GM12878 (cell line): Measurements from ENCODE around the gene FEN1. TPM values are rescaled to one million over a fixed set of nuclear protein-coding genes. Genes with fewer than 3 reads are reported as not detected.

Source experiments
- ATAC-seq: fragments of 200-7000 bp; cut with Tn5 transposase; 3 replicates; pipeline ENCODE4 v1.9.1; 2020; ENCODE audit warnings: mild to moderate bottlenecking, moderate library complexity
- BruUV-seq: library from RNA; stranded (reverse); fragments of 400-500 nt; replicated peaks from 2 replicates; lab custom pipeline; 2021; lab: Mats Ljungman, UMichigan
- CTCF ChIA-PET: fragments of 300-600 bp; sonication (Branson Sonifier 250); formaldehyde crosslinking; extraction: SDS; loops from one replicate; lab custom pipeline; 2021; ENCODE audit warnings: inconsistent platforms; lab: Yijun Ruan, JAX
- POLR2A ChIA-PET: fragments of 350-600 bp; formaldehyde crosslinking; extraction: SDS; loops from one replicate; lab custom pipeline; 2021; ENCODE audit warnings: inconsistent platforms; lab: Charles Lee
- RAD21 ChIA-PET: fragments of 300-600 bp; sonication (Branson Sonifier 250); formaldehyde crosslinking; loops from one replicate; lab custom pipeline; 2023; ENCODE audit warnings: antibody characterized with exemption; ENCODE audit not compliant: unreplicated experiment; lab: Charles Lee
- SMC1A ChIA-PET: fragments of 300-600 bp; sonication (Branson Sonifier 250); formaldehyde crosslinking; loops from one replicate; lab custom pipeline; 2023; ENCODE audit not compliant: unreplicated experiment, uncharacterized antibody; lab: Charles Lee
- DNase-seq: peaks from one replicate; pipeline ENCODE4 v3.0.0-alpha.2; 2011; ENCODE audit warnings: low read depth, low spot score
- FAIRE-seq: peaks from 3 replicates; lab custom pipeline; 2011; peaks lifted over from hg19 to GRCh38; lab: Jason Lieb, UNC
- H2AFZ ChIP-seq: 2 replicates; pipeline ENCODE4 v1.6.0; 2011; ENCODE audit warnings: low read depth, low read length, control low read depth; ENCODE audit not compliant: control insufficient read depth
- H3K27ac ChIP-seq: 2 replicates; pipeline ENCODE4 v1.5.1; 2011; ENCODE audit warnings: control low read depth; ENCODE audit not compliant: control insufficient read depth, insufficient read depth
- H3K27me3 ChIP-seq, 2 experiments: replicated peaks in 1 of 2; 2 replicates each; pipeline versions ENCODE4 v1.6.0 to v1.6.1; 2011; ENCODE audit warnings: low read length in 1 of 2; ENCODE audit not compliant: control insufficient read depth in 2 of 2, insufficient read depth in 2 of 2
- H3K36me3 ChIP-seq, 2 experiments: 2 replicates each; pipeline ENCODE4 v1.5.1; 2011; ENCODE audit warnings: low read length in 1 of 2; ENCODE audit not compliant: control insufficient read depth in 2 of 2, insufficient read depth in 2 of 2
- H3K4me1 ChIP-seq: 2 replicates; pipeline ENCODE4 v1.6.1; 2011; ENCODE audit warnings: mild to moderate bottlenecking, low read length, moderate library complexity, mixed read lengths; ENCODE audit not compliant: control insufficient read depth, insufficient read depth
- H3K4me2 ChIP-seq: 2 replicates; pipeline ENCODE4 v1.6.0; 2011; ENCODE audit warnings: control low read depth; ENCODE audit not compliant: control insufficient read depth, insufficient read depth
- H3K4me3 ChIP-seq: fragments of 200-600 bp; sonication (generic); 2 replicates; pipeline ENCODE4 v1.5.1; 2016
- H3K79me2 ChIP-seq: 2 replicates; pipeline ENCODE4 v1.6.0; 2011; ENCODE audit warnings: low read length; ENCODE audit not compliant: control insufficient read depth, insufficient read depth
- H3K9ac ChIP-seq: 2 replicates; pipeline ENCODE4 v1.8.0; 2011; ENCODE audit warnings: low read length, control low read depth, mixed read lengths; ENCODE audit not compliant: control insufficient read depth, insufficient read depth
- H3K9me3 ChIP-seq: replicated peaks from 3 replicates; pipeline ENCODE4 v1.5.1; 2011; ENCODE audit warnings: mild to moderate bottlenecking, low read length; ENCODE audit not compliant: control insufficient read depth, insufficient read depth
- H4K20me1 ChIP-seq: 2 replicates; pipeline ENCODE4 v1.6.0; 2011; ENCODE audit not compliant: control insufficient read depth, insufficient read depth
- FOXK2 ChIP-seq: fragments of 450-650 bp; IDR thresholded peaks from 2 replicates; pipeline ENCODE4 v1.6.1; 2017; ENCODE audit warnings: mild to moderate bottlenecking, moderate library complexity
- JUND ChIP-seq: IDR thresholded peaks from 2 replicates; pipeline ENCODE4 v1.6.1; 2012; ENCODE audit warnings: low read depth, mild to moderate bottlenecking, low read length, improper control_type of control experiment, moderate library complexity
- KDM1A ChIP-seq: fragments of 200-600 bp; sonication (generic); IDR thresholded peaks from 2 replicates; pipeline ENCODE4 v1.6.1; 2016; ENCODE audit warnings: borderline replicate concordance
- NBN ChIP-seq: fragments of 450-650 bp; IDR thresholded peaks from 2 replicates; pipeline ENCODE4 v1.6.1; 2016
- NR2F1 ChIP-seq: fragments of 450-650 bp; conservative IDR thresholded peaks from 2 replicates; pipeline ENCODE4 v1.6.1; 2017; ENCODE audit warnings: mild to moderate bottlenecking
- RBBP5 ChIP-seq: fragments of 200-600 bp; sonication (generic); conservative IDR thresholded peaks from 2 replicates; pipeline ENCODE4 v1.6.1; 2016
- SUZ12 ChIP-seq: fragments of 200-600 bp; sonication (generic); IDR thresholded peaks from one replicate; pipeline ENCODE4 v1.6.1; 2018; ENCODE audit warnings: antibody characterized with exemption, mild to moderate bottlenecking; ENCODE audit not compliant: unreplicated experiment
- TCF12 ChIP-seq: IDR thresholded peaks from 2 replicates; pipeline ENCODE4 v1.6.1; 2011; ENCODE audit warnings: low read depth, mild to moderate bottlenecking, low read length
- WGBS: methylation state at CpG from one replicate; pipeline ENCODE4 v1.1.6; 2016; ENCODE audit warnings: low lambda C conversion rate; ENCODE audit not compliant: insufficient replicate concordance, insufficient coverage; ENCODE audit errors: missing lambda C conversion rate; 5-methylcytosine and 5-hydroxymethylcytosine counted together
- in situ Hi-C: fragments of 300-500 bp; cut with MboI; formaldehyde crosslinking; loops from 9 replicates; pipeline ENCODE4 v1.14.3; 2018; ENCODE audit warnings: mixed read lengths
- intact Hi-C: fragments of 100-400 bp; cut with micrococcal nuclease; formaldehyde crosslinking; loops from one replicate; pipeline ENCODE4 v1.14.2; 2022; ENCODE audit not compliant: unreplicated experiment
- polyA plus RNA-seq, 11 experiments: library from polyadenylated mRNA; depleted of rRNA in 4 of 11; unstranded in 6 of 11; stranded (reverse) in 5 of 11; fragments of >200 nt; fragmentation: Nextera tagmentation in 4 of 11; fragmentation: Illumina TruSeq in 1 of 11; extraction: Ambion mirVana in 4 of 11; extraction: Trizol in 1 of 11; gene quantifications; 1 replicate in 1 of 11; 2 replicates in 10 of 11; pipeline versions ENCODE4 v1.2.1 to v1.2.3, GENCODE V29; 2011 to 2016; ENCODE audit warnings: inconsistent platforms in 2 of 11, missing spikeins in 2 of 11, low read depth in 1 of 11
- total RNA-seq, 4 experiments: library from RNA; depleted of rRNA in 3 of 4; stranded (reverse); fragments of >200 nt in 3 of 4; fragmentation: Illumina TruSeq in 1 of 4; extraction: Trizol in 1 of 4; gene quantifications; 2 replicates each; pipeline versions ENCODE4 v1.2.1 to v1.2.3, GENCODE V29; 2013 to 2021

The FEN1 gene
- total and polyA plus RNA-seq, 10 of the 15 experiments (the other 5 are each of a cell fraction or from before 2014, with no cell fraction given), result 54.8 to 282 (median 125) TPM

GRCh38 chr11:61766353-61766841, 26.3 kb upstream of the FEN1 start:
- in situ Hi-C loops, result no loop called here
- Histone ChIP-seq H3K4me2 (no peak overlapping the region), H3K9ac (no peak overlapping the region), H2AFZ (no peak overlapping the region), H3K4me3 (no peak overlapping the region), H3K27ac (no peak overlapping the region), H3K36me3 (no peaks in the 10 kb centered on the region), H3K79me2 (no peaks in the 10 kb centered on the region), H3K9me3 (no peaks in the 10 kb centered on the region), H3K4me1 (no peaks in the 10 kb centered on the region), H4K20me1 (no peaks in the 10 kb centered on the region), H3K27me3 (no peaks in the 10 kb centered on the region)
- intact Hi-C loops, result no loop called here
- POLR2A ChIA-PET, result interaction anchor here (0.9 kb wide), 1 partner anchor 13 kb away, joined by 3 read pairs; no protein-coding TSS in a partner anchor
- CTCF ChIA-PET, result interaction anchor here (0.9 to 2.4 kb wide), 8 partner anchors 9 to 22 kb away, joined by 3 to 7 read pairs (median 4); no protein-coding TSS in a partner anchor
- BruUV-seq, result no TSS peak
- DNase-seq (no peak), FAIRE-seq (no peak), ATAC-seq (no peak)
- SMC1A ChIA-PET, result interaction anchor here (1.1 kb wide), 1 partner anchor 33 kb away, joined by 3 read pairs; no protein-coding TSS in a partner anchor
- WGBS, result 50% methylated on average over 11 of the region's 13 CpGs
- RAD21 ChIA-PET, result interaction anchor here (1.7 kb wide), 1 partner anchor 19 kb away, joined by 6 read pairs; no protein-coding TSS in a partner anchor
- TF ChIP-seq NBN (no peak), SUZ12 (no peak), KDM1A (no peak), FOXK2 (no peak), TCF12 (no peak), JUND (no peak), NR2F1 (0 out of 2 replicates have a peak, but pooled peaks have one; percentile 16), RBBP5 (no peak)
